OCI-LY7 (cell line): ENCODE data around the gene TCERG1L.

Source experiments
- EZH2phosphoT487 ChIP-seq: fragments of 200-600 bp; sonication (generic); IDR thresholded peaks from 2 replicates; pipeline ENCODE4 v1.6.1; 2018; ENCODE audit warnings: low read depth, borderline replicate concordance, mild to moderate bottlenecking, mixed run types, antibody characterized with exemption, low read length, moderate library complexity, mixed read lengths
- TF ChIP-seq, protein P1 (sequence below): fragments of 200-600 bp; sonication (generic); conservative IDR thresholded peaks from 2 replicates; pipeline ENCODE4 v1.5.1; 2014; ENCODE audit warnings: mild to moderate bottlenecking, antibody characterized with exemption, low read length, moderate library complexity, mixed read lengths

DNA sequence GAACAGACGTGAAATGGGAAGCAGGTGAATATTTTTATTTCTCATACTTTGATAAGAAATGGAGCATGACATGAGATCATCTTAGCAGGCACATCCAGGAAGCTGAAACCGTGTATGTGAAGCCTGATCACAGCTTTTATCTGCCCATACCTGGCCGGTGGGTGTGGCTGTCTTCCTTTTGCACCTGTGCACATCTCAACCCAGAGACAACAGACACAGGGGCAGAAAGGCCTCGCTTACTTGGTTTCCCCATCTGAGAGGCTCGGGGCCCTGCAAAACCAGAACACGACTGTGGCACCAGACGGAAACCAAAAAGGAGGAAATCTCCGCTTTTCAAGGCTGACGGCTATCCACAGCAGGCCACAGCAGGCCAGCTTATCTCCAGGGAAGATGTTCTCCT lies 116.4 kb downstream of the TCERG1L start:
- TF ChIP-seq, protein P1, sequence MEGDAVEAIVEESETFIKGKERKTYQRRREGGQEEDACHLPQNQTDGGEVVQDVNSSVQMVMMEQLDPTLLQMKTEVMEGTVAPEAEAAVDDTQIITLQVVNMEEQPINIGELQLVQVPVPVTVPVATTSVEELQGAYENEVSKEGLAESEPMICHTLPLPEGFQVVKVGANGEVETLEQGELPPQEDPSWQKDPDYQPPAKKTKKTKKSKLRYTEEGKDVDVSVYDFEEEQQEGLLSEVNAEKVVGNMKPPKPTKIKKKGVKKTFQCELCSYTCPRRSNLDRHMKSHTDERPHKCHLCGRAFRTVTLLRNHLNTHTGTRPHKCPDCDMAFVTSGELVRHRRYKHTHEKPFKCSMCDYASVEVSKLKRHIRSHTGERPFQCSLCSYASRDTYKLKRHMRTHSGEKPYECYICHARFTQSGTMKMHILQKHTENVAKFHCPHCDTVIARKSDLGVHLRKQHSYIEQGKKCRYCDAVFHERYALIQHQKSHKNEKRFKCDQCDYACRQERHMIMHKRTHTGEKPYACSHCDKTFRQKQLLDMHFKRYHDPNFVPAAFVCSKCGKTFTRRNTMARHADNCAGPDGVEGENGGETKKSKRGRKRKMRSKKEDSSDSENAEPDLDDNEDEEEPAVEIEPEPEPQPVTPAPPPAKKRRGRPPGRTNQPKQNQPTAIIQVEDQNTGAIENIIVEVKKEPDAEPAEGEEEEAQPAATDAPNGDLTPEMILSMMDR, result no peak
- TF ChIP-seq EZH2phosphoT487, result no peak
